Ishikawa (cell line): ENCODE data around the gene ESPNL.

Source experiments
- CEBPB ChIP-seq: IDR thresholded peaks from 2 replicates; pipeline ENCODE4 v1.6.1; 2012
- CREB1 ChIP-seq: IDR thresholded peaks from 2 replicates; pipeline ENCODE4 v1.6.1; 2012; ENCODE audit warnings: low read depth
- EP300 ChIP-seq: IDR thresholded peaks from 2 replicates; pipeline ENCODE4 v1.6.1; 2012; ENCODE audit warnings: borderline replicate concordance
- FOXM1 ChIP-seq: IDR thresholded peaks from 2 replicates; pipeline ENCODE4 v1.6.1; 2012; ENCODE audit warnings: low read depth, borderline replicate concordance
- RAD21 ChIP-seq: IDR thresholded peaks from 2 replicates; pipeline ENCODE4 v1.6.1; 2012; ENCODE audit warnings: low read depth
- TAF1 ChIP-seq: IDR thresholded peaks from 2 replicates; pipeline ENCODE4 v1.6.1; 2012; ENCODE audit warnings: low read depth, mild to moderate bottlenecking
- TCF12 ChIP-seq: IDR thresholded peaks from 2 replicates; pipeline ENCODE4 v1.6.1; 2012; ENCODE audit warnings: low read depth
- TEAD4 ChIP-seq: IDR thresholded peaks from 2 replicates; pipeline ENCODE4 v1.6.1; 2012
- YY1 ChIP-seq: IDR thresholded peaks from 2 replicates; pipeline ENCODE4 v1.6.1; 2012; ENCODE audit warnings: low read depth
- TF ChIP-seq, protein P1 (sequence below): IDR thresholded peaks from 2 replicates; pipeline ENCODE4 v1.6.1; 2012
- TF ChIP-seq, protein P2 (sequence below): IDR thresholded peaks from 2 replicates; pipeline ENCODE4 v1.6.1; 2012; ENCODE audit warnings: low read depth, mild to moderate bottlenecking

DNA sequence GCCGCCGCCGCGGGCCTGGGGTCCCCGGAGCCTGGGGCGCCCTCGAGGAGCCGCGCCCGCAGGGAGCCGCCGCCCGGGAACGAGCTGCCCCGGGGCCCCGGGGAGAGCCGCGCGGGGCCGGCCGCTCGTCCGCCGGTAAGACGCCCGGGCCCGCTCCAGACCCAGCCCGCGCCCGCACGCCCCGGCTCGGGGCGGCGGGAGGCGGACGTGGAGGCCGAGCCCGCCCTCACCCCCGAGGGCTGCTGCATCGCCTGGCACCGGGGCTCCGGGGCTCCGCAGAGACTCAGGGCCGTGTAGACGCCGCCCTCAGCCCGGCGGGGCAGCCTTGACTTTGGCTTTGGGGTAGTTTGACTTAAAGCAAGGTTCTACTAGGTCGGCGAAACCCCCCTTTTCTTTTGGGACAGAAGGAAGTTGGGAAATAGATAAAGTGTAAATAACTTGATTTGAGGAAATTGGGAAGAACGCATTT, 59.0 kb downstream of the ESPNL start:
- TF ChIP-seq CEBPB = no peak
- TF ChIP-seq, protein P1, sequence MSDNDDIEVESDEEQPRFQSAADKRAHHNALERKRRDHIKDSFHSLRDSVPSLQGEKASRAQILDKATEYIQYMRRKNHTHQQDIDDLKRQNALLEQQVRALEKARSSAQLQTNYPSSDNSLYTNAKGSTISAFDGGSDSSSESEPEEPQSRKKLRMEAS = no peak
- TF ChIP-seq, protein P2, sequence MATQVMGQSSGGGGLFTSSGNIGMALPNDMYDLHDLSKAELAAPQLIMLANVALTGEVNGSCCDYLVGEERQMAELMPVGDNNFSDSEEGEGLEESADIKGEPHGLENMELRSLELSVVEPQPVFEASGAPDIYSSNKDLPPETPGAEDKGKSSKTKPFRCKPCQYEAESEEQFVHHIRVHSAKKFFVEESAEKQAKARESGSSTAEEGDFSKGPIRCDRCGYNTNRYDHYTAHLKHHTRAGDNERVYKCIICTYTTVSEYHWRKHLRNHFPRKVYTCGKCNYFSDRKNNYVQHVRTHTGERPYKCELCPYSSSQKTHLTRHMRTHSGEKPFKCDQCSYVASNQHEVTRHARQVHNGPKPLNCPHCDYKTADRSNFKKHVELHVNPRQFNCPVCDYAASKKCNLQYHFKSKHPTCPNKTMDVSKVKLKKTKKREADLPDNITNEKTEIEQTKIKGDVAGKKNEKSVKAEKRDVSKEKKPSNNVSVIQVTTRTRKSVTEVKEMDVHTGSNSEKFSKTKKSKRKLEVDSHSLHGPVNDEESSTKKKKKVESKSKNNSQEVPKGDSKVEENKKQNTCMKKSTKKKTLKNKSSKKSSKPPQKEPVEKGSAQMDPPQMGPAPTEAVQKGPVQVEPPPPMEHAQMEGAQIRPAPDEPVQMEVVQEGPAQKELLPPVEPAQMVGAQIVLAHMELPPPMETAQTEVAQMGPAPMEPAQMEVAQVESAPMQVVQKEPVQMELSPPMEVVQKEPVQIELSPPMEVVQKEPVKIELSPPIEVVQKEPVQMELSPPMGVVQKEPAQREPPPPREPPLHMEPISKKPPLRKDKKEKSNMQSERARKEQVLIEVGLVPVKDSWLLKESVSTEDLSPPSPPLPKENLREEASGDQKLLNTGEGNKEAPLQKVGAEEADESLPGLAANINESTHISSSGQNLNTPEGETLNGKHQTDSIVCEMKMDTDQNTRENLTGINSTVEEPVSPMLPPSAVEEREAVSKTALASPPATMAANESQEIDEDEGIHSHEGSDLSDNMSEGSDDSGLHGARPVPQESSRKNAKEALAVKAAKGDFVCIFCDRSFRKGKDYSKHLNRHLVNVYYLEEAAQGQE = no peak
- 0 out of 2 replicates have a peak, but pooled peaks have one; percentile 29 for TF ChIP-seq TAF1
- TF ChIP-seq YY1 = no peak
- no peak for TF ChIP-seq RAD21
- TF ChIP-seq EP300 = no peak
- TF ChIP-seq TCF12 = no peak
- TF ChIP-seq CREB1 = no peak
- no peak for TF ChIP-seq FOXM1
- TF ChIP-seq TEAD4 = no peak
